HepG2 (cell line): ENCODE data around the gene RPS2. TPM values are rescaled to one million over a fixed set of nuclear protein-coding genes. Genes with fewer than 3 reads are reported as not detected.

Experiments
- ATAC-seq: fragments of 200-7000 bp; cut with Tn5 transposase; 3 replicates; pipeline ENCODE4 v1.9.1; 2020; ENCODE audit warnings: mild to moderate bottlenecking, moderate library complexity
- BruUV-seq: library from RNA; stranded (reverse); fragments of 400-500 nt; replicated peaks from 2 replicates; lab custom pipeline; 2021; lab: Mats Ljungman, UMichigan
- CTCF ChIA-PET: fragments of 300-600 bp; formaldehyde crosslinking; extraction: SDS; loops from one replicate; lab custom pipeline; 2021; ENCODE audit warnings: low total read pairs, inconsistent platforms, low intra/inter-chr PET ratio; lab: Yijun Ruan, JAX
- POLR2A ChIA-PET: fragments of 350-600 bp; sonication (Branson Sonifier 250); formaldehyde crosslinking; loops from one replicate; lab custom pipeline; 2020; ENCODE audit warnings: antibody characterized with exemption, inconsistent platforms; lab: Yijun Ruan, JAX
- DNase-seq: peaks from one replicate; pipeline ENCODE4 v3.0.0-alpha.2; 2015; ENCODE audit warnings: low spot score
- FAIRE-seq: peaks from 3 replicates; lab custom pipeline; 2011; peaks lifted over from hg19 to GRCh38; lab: Jason Lieb, UNC
- H2AFZ ChIP-seq: one replicate; pipeline ENCODE4 v1.6.1; 2011; ENCODE audit warnings: low read length, inconsistent platforms
- H3K27ac ChIP-seq: fragments of 300-600 bp; 3 replicates; pipeline ENCODE4 v1.8.0; 2011; ENCODE audit warnings: mixed run types, mild to moderate bottlenecking, mixed read lengths, low read length, inconsistent platforms; ENCODE audit not compliant: insufficient read depth; ENCODE audit errors: extremely low read length
- H3K27me3 ChIP-seq, 2 experiments: fragments of 200-600 bp in 1 of 2; 2 replicates in 1 of 2; 3 replicates in 1 of 2; pipeline versions ENCODE4 v1.6.0 to v1.8.0; 2011; ENCODE audit warnings: low read length in 2 of 2, mild to moderate bottlenecking in 2 of 2, moderate library complexity in 2 of 2, inconsistent platforms in 1 of 2; ENCODE audit not compliant: insufficient read depth in 2 of 2, control insufficient read depth in 1 of 2
- H3K36me3 ChIP-seq, 2 experiments: fragments of 200-600 bp in 1 of 2; replicated peaks in 1 of 2; 2 replicates in 1 of 2; 3 replicates in 1 of 2; pipeline versions ENCODE4 v1.5.1 to v1.8.0; 2011; ENCODE audit warnings: low read length in 2 of 2, inconsistent platforms in 1 of 2; ENCODE audit not compliant: insufficient read depth in 2 of 2, control insufficient read depth in 1 of 2
- H3K4me1 ChIP-seq: 2 replicates; pipeline ENCODE4 v1.5.1; 2012; ENCODE audit warnings: low read length, inconsistent platforms; ENCODE audit not compliant: insufficient read depth
- H3K4me2 ChIP-seq: 2 replicates; pipeline ENCODE4 v1.6.0; 2011; ENCODE audit warnings: low read depth, low read length, inconsistent platforms
- H3K4me3 ChIP-seq, 3 experiments: fragments of 200-600 bp in 1 of 3; sonication (generic), shearing (Covaris generic) in 1 of 3; replicated peaks in 1 of 3; 2 replicates each; pipeline ENCODE4 v1.5.1; 2011 to 2016; ENCODE audit warnings: low read length in 3 of 3, inconsistent platforms in 2 of 3, low read depth in 2 of 3, mild to moderate bottlenecking in 2 of 3, control low read depth in 1 of 3, mixed read lengths in 1 of 3; ENCODE audit not compliant: insufficient read depth in 1 of 3
- H3K79me2 ChIP-seq: one replicate; pipeline ENCODE4 v1.6.1; 2011; ENCODE audit warnings: low read length, inconsistent platforms; ENCODE audit not compliant: insufficient read depth
- H3K9ac ChIP-seq: 2 replicates; pipeline ENCODE4 v1.6.0; 2011; ENCODE audit warnings: mild to moderate bottlenecking, low read depth, low read length, inconsistent platforms; ENCODE audit not compliant: insufficient read depth
- H3K9me3 ChIP-seq: 2 replicates; pipeline ENCODE4 v1.5.1; 2012; ENCODE audit warnings: mild to moderate bottlenecking, low read length
- H4K20me1 ChIP-seq: 2 replicates; pipeline ENCODE4 v1.6.0; 2011; ENCODE audit warnings: inconsistent platforms, mild to moderate bottlenecking, low read length, moderate library complexity; ENCODE audit not compliant: insufficient read depth
- CBX2 ChIP-seq, 2 experiments: fragments of 200-600 bp in 1 of 2; sonication (generic); formaldehyde crosslinking in 1 of 2; IDR thresholded peaks; 2 replicates each; pipeline versions ENCODE4 v1.7.0 to v1.8.1; 2018 to 2022; ENCODE audit warnings: low read depth in 2 of 2, low read length in 1 of 2, mild to moderate bottlenecking in 1 of 2, missing genetic modification reagents in 1 of 2
- EP300 ChIP-seq, 3 experiments: sonication (generic) in 1 of 3; formaldehyde crosslinking in 1 of 3; IDR thresholded peaks; 2 replicates each; pipeline versions ENCODE4 v1.5.1 to v1.6.1; 2011 to 2020; ENCODE audit warnings: low read depth in 2 of 3, low read length in 2 of 3, borderline replicate concordance in 1 of 3, improper control_type of control experiment in 1 of 3, mild to moderate bottlenecking in 1 of 3, missing genetic modification reagents in 1 of 3, moderate library complexity in 1 of 3
- KAT8 ChIP-seq: IDR thresholded peaks from 2 replicates; pipeline ENCODE4 v1.6.1; 2016; ENCODE audit warnings: missing genetic modification reagents, missing compliant biosample characterization
- MAF1 ChIP-seq: sonication (generic); formaldehyde crosslinking; IDR thresholded peaks from 2 replicates; pipeline ENCODE4 v1.5.0; 2020; ENCODE audit warnings: missing genetic modification reagents, borderline replicate concordance
- NFYC ChIP-seq: IDR thresholded peaks from 2 replicates; pipeline ENCODE4 v1.6.1; 2016; ENCODE audit warnings: missing genetic modification reagents, missing compliant biosample characterization
- PBX2 ChIP-seq: IDR thresholded peaks from 2 replicates; pipeline ENCODE4 v1.6.1; 2016; ENCODE audit warnings: control low read depth
- REXO4 ChIP-seq: sonication (generic); formaldehyde crosslinking; IDR thresholded peaks from 2 replicates; pipeline ENCODE4 v1.8.0; 2022; ENCODE audit warnings: missing genetic modification reagents, mild to moderate bottlenecking, borderline replicate concordance
- SOX6 ChIP-seq, 2 experiments: fragments of 450-650 bp in 1 of 2; sonication (generic) in 1 of 2; formaldehyde crosslinking in 1 of 2; IDR thresholded peaks; 2 replicates each; pipeline versions ENCODE4 v1.4.0 to v1.6.1; 2017 to 2020; ENCODE audit warnings: antibody characterized with exemption in 1 of 2, mild to moderate bottlenecking in 1 of 2, missing genetic modification reagents in 1 of 2
- XBP1 ChIP-seq: sonication (generic); formaldehyde crosslinking; IDR thresholded peaks from 2 replicates; pipeline ENCODE4 v1.5.0; 2020; ENCODE audit warnings: missing genetic modification reagents
- ZNF124 ChIP-seq: sonication (generic); formaldehyde crosslinking; IDR thresholded peaks from 2 replicates; pipeline ENCODE4 v1.4.0; 2020; ENCODE audit warnings: missing genetic modification reagents
- WGBS: methylation state at CpG from one replicate; pipeline ENCODE4 v1.1.6; 2017; ENCODE audit warnings: low lambda C conversion rate; 5-methylcytosine and 5-hydroxymethylcytosine counted together
- in situ Hi-C: cut with HindIII; loops from 2 replicates; pipeline ENCODE4 v1.10.0; 2017; ENCODE audit warnings: low pct_unique_long_range_greater_than_20kb; ENCODE audit not compliant: extremely low pct_ligation_motif_present
- intact Hi-C: fragments of 100-400 bp; cut with micrococcal nuclease; formaldehyde crosslinking; loops from one replicate; pipeline ENCODE4 v1.10.0; 2022; ENCODE audit not compliant: unreplicated experiment
- polyA plus RNA-seq, 8 experiments: library from polyadenylated mRNA; depleted of rRNA in 3 of 8; stranded (reverse) in 7 of 8; unstranded in 1 of 8; fragments of >200 nt; fragmentation: Illumina TruSeq in 4 of 8; extraction: Trizol in 4 of 8; gene quantifications; 2 replicates each; pipeline versions ENCODE4 v1.2.1 to v1.2.3, GENCODE V29; 2011 to 2016; ENCODE audit warnings: low read depth in 4 of 8, missing spikeins in 1 of 8, mixed read lengths in 1 of 8; ENCODE audit not compliant: insufficient read depth in 1 of 8
- total RNA-seq, 5 experiments: library from RNA; depleted of rRNA; stranded (reverse); fragments of >200 nt; fragmentation: Illumina TruSeq; extraction: Trizol; gene quantifications; 2 replicates each; pipeline ENCODE4 v1.2.3, GENCODE V29; 2016; ENCODE audit warnings: low read depth in 1 of 5
- TF ChIP-seq, protein P1 (sequence below): sonication (generic); formaldehyde crosslinking; IDR thresholded peaks from 2 replicates; pipeline ENCODE4 v1.8.0; 2022; ENCODE audit warnings: mild to moderate bottlenecking, missing genetic modification reagents

RPS2 gene
- total and polyA plus RNA-seq, 2 of the 13 experiments (the other 11 are each of a cell fraction or from before 2014, with no cell fraction given) = 1,908 to 4,514 TPM

- H3K79me2 ChIP-seq = no peaks in the 10 kb centered on the region
- H3K4me3 ChIP-seq = no peak overlapping the region
- no peaks in the 10 kb centered on the region for H3K9me3 ChIP-seq
- FAIRE-seq = no peak
- intact Hi-C loops (no loop called here), in situ Hi-C loops (no loop called here)
- no peak for DNase-seq
- peaks cover 25 to 66% of the 10 kb centered on the region in 2 experiments for H3K27me3 ChIP-seq
- no TSS peak for BruUV-seq
- 3% methylated on average over 5 of the region's 15 CpGs for WGBS
- ATAC-seq = no peak
- POLR2A ChIA-PET = no interaction called here
- H3K9ac ChIP-seq = no peak overlapping the region
- no peak overlapping the region for H3K27ac ChIP-seq
- no peak overlapping the region for H2AFZ ChIP-seq
- no peaks in the 10 kb centered on the region for H4K20me1 ChIP-seq
- TF ChIP-seq NFYC (CRISPR knock-in tag) = no peak
- TF ChIP-seq REXO4 (CRISPR knock-in tag) = no peak
- TF ChIP-seq CBX2 (IDR thresholded peaks at IDR 0.05; ENCODE audit: low read depth, low read length) = no peak
- no peak for TF ChIP-seq CBX2 (CRISPR knock-in tag; IDR thresholded peaks at IDR 0.05; ENCODE audit: low read depth)
- no peak for TF ChIP-seq XBP1
- no peak for TF ChIP-seq EP300 (IDR thresholded peaks at IDR 0.05; ENCODE audit: low read depth in 2 of 2, low read length in 2 of 2)
- no peak for TF ChIP-seq EP300 (CRISPR knock-in tag; IDR thresholded peaks at IDR 0.05; ENCODE audit: borderline replicate concordance)
- no peak for TF ChIP-seq ZNF124 (CRISPR knock-in tag)
- TF ChIP-seq KAT8 (CRISPR knock-in tag) = no peak
- no peak for TF ChIP-seq PBX2 (CRISPR knock-in tag)
- no peak for TF ChIP-seq MAF1
- no peak for TF ChIP-seq SOX6 (IDR thresholded peaks at IDR 0.05)
- TF ChIP-seq SOX6 (CRISPR knock-in tag; IDR thresholded peaks at IDR 0.05) = no peak
- TF ChIP-seq, protein P1, sequence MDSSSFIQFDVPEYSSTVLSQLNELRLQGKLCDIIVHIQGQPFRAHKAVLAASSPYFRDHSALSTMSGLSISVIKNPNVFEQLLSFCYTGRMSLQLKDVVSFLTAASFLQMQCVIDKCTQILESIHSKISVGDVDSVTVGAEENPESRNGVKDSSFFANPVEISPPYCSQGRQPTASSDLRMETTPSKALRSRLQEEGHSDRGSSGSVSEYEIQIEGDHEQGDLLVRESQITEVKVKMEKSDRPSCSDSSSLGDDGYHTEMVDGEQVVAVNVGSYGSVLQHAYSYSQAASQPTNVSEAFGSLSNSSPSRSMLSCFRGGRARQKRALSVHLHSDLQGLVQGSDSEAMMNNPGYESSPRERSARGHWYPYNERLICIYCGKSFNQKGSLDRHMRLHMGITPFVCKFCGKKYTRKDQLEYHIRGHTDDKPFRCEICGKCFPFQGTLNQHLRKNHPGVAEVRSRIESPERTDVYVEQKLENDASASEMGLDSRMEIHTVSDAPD (CRISPR knock-in tag) = no peak
- no peaks in the 10 kb centered on the region for H3K36me3 ChIP-seq
- CTCF ChIA-PET = no interaction called here
- H3K4me2 ChIP-seq = no peak overlapping the region
- peaks cover 9% of the 10 kb centered on the region for H3K4me1 ChIP-seq
These were observed 50.5 kb downstream of the RPS2 start for GRCh38 chr16:1914084-1914608.
